Right lobe of liver (tissue), 4 donors: ENCODE measurements around the gene MTLN.

Experiments used
- CTCF ChIP-seq, 4 donors: fragments of 200-600 bp in 3 of 4; fragments of 450-650 bp in 1 of 4; IDR thresholded peaks; one replicate each; pipeline versions ENCODE4 v1.5.1 to v1.8.0; 2016 to 2022; ENCODE audit warnings: antibody characterized with exemption in 4 of 4, mild to moderate bottlenecking in 2 of 4
- POLR2A ChIP-seq: fragments of 450-650 bp; IDR thresholded peaks from one replicate; pipeline ENCODE4 v1.6.1; 2017; ENCODE audit warnings: antibody characterized with exemption, mild to moderate bottlenecking
- donor health status: DM: no; HTN: no; CAD: no.
- donor health status: DM: no; HTN: no; CAD: no.
- donor health status: DM: no; HTN: yes; CAD: no.

GRCh38 chr2:110216803-110217202 lies 4.5 kb upstream of the MTLN start:
- TF ChIP-seq CTCF (IDR thresholded peaks at IDR 0.05) (no peak), POLR2A (no peak)
